Hepatocyte (in vitro differentiated cells): ENCODE results near the gene CHCHD6.

ENCODE experiments used
- EZH2 ChIP-seq: fragments of 200-600 bp; sonication (generic); IDR thresholded peaks from 2 replicates; pipeline ENCODE4 v1.6.1; 2016; ENCODE audit warnings: antibody characterized with exemption, mild to moderate bottlenecking, borderline replicate concordance
- TF ChIP-seq, protein P1 (sequence below): fragments of 200-600 bp; sonication (generic); IDR thresholded peaks from 2 replicates; pipeline ENCODE4 v1.5.1; 2016; ENCODE audit warnings: antibody characterized with exemption, mild to moderate bottlenecking; ENCODE audit not compliant: poor library complexity

GRCh38 chr3:126986001-126986400 is 282.0 kb downstream of the CHCHD6 start:
- TF ChIP-seq, protein P1, sequence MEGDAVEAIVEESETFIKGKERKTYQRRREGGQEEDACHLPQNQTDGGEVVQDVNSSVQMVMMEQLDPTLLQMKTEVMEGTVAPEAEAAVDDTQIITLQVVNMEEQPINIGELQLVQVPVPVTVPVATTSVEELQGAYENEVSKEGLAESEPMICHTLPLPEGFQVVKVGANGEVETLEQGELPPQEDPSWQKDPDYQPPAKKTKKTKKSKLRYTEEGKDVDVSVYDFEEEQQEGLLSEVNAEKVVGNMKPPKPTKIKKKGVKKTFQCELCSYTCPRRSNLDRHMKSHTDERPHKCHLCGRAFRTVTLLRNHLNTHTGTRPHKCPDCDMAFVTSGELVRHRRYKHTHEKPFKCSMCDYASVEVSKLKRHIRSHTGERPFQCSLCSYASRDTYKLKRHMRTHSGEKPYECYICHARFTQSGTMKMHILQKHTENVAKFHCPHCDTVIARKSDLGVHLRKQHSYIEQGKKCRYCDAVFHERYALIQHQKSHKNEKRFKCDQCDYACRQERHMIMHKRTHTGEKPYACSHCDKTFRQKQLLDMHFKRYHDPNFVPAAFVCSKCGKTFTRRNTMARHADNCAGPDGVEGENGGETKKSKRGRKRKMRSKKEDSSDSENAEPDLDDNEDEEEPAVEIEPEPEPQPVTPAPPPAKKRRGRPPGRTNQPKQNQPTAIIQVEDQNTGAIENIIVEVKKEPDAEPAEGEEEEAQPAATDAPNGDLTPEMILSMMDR = no peak
- no peak for TF ChIP-seq EZH2
